CD4-positive, CD25-positive, alpha-beta regulatory T cell (primary cell): Measurements from ENCODE around the gene VSNL1. TPM values are rescaled to one million over a fixed set of nuclear protein-coding genes. Genes with fewer than 3 reads are reported as not detected.

ENCODE experiments used
- ATAC-seq, 2 donors: fragments of 150-1000 bp; cut with Tn5 transposase; one replicate each; pipeline ENCODE4 v1.10.0; 2021; ENCODE audit warnings: low read depth in 2 of 2, moderate number of reproducible peaks in 2 of 2, moderate library complexity in 1 of 2
- DNase-seq, 3 donors: peaks; one replicate each; pipeline versions ENCODE4 v3.0.0 to v3.0.0-alpha.2; 2012 to 2022; ENCODE audit warnings: mixed read lengths in 1 of 3
- H3K27ac ChIP-seq: one replicate; pipeline ENCODE4 v1.7.0; 2013; ENCODE audit warnings: mild to moderate bottlenecking, low read length; ENCODE audit not compliant: insufficient read depth, poor library complexity, severe bottlenecking
- H3K27me3 ChIP-seq: one replicate; pipeline ENCODE4 v1.7.0; 2013; ENCODE audit warnings: low read length; ENCODE audit not compliant: control insufficient read depth, insufficient read depth
- H3K36me3 ChIP-seq: one replicate; pipeline ENCODE4 v1.7.0; 2013; ENCODE audit warnings: mild to moderate bottlenecking, low read length, moderate library complexity; ENCODE audit not compliant: control insufficient read depth, insufficient read depth
- H3K4me1 ChIP-seq: 2 replicates; pipeline ENCODE4 v1.7.0; 2013; ENCODE audit warnings: mild to moderate bottlenecking, low read length; ENCODE audit not compliant: insufficient read depth, control insufficient read depth, poor library complexity, severe bottlenecking
- H3K4me3 ChIP-seq: one replicate; pipeline ENCODE4 v1.7.0; 2013; ENCODE audit warnings: low read depth, mild to moderate bottlenecking, low read length, moderate library complexity
- H3K9me3 ChIP-seq, 2 experiments: 1 replicate in 1 of 2; 2 replicates in 1 of 2; pipeline ENCODE4 v1.7.0; 2013; ENCODE audit warnings: low read length in 2 of 2, mild to moderate bottlenecking in 1 of 2, moderate library complexity in 1 of 2; ENCODE audit not compliant: control insufficient read depth in 2 of 2
- H3K27ac Mint-ChIP-seq, 3 donors: one replicate each; pipeline ENCODE4 v1.8.0; 2020 to 2022; ENCODE audit warnings: mild to moderate bottlenecking in 3 of 3, mixed read lengths in 3 of 3, moderate library complexity in 2 of 3
- H3K27me3 Mint-ChIP-seq: one replicate; pipeline ENCODE4 v1.8.0; 2022; ENCODE audit warnings: mild to moderate bottlenecking, mixed read lengths
- H3K36me3 Mint-ChIP-seq: one replicate; pipeline ENCODE4 v1.8.0; 2020; ENCODE audit warnings: mixed read lengths
- H3K4me1 Mint-ChIP-seq, 4 donors: one replicate each; pipeline ENCODE4 v1.8.0; 2020 to 2022; ENCODE audit warnings: mixed read lengths in 4 of 4, mild to moderate bottlenecking in 1 of 4
- H3K4me3 Mint-ChIP-seq, 4 donors: one replicate each; pipeline ENCODE4 v1.8.0; 2020 to 2022; ENCODE audit warnings: mild to moderate bottlenecking in 4 of 4, mixed read lengths in 4 of 4, moderate library complexity in 3 of 4
- H3K9me3 Mint-ChIP-seq, 7 donors: one replicate each; pipeline ENCODE4 v1.8.0; 2020 to 2022; ENCODE audit warnings: mixed read lengths in 7 of 7, mild to moderate bottlenecking in 3 of 7, moderate library complexity in 2 of 7
- polyA plus RNA-seq, 4 donors: library from polyadenylated mRNA; unstranded; fragments of 300-500 nt; fragmentation: Illumina TruSeq; gene quantifications; one replicate each; pipeline ENCODE4 v1.2.3, GENCODE V29; 2021
- total RNA-seq: library from RNA; stranded (reverse); gene quantifications from one replicate; pipeline ENCODE4 v1.2.3, GENCODE V29; 2022

VSNL1 gene
- total and polyA plus RNA-seq, 5 donors from 2014 or later: not detected

- DNase-seq (no peak), ATAC-seq (no peak)
Measured at GRCh38 chr2:17643031-17643615, 102.6 kb downstream of the VSNL1 start.

GRCh38 chr2:17644997-17645720, 104.7 kb downstream of the VSNL1 start:
- Mint-ChIP-seq H3K4me3 (no peak overlapping the region), H3K4me1 (peaks cover 0 to 3% (median 0%) of the 10 kb centered on the region in 4 donors), H3K36me3 (no peaks in the 10 kb centered on the region), H3K9me3 (no peaks in the 10 kb centered on the region), H3K27ac (no peak overlapping the region), H3K27me3 (no peaks in the 10 kb centered on the region)
- DNase-seq (no peak), ATAC-seq (no peak)
- Histone ChIP-seq H3K9me3 (no peaks in the 10 kb centered on the region), H3K27me3 (no peaks in the 10 kb centered on the region), H3K27ac (no peak overlapping the region), H3K4me1 (no peaks in the 10 kb centered on the region), H3K4me3 (no peak overlapping the region), H3K36me3 (no peaks in the 10 kb centered on the region)

More at GRCh38 chr2:17643031-17643615, 102.6 kb downstream of the VSNL1 start:
- Histone ChIP-seq H3K9me3 (no peaks in the 10 kb centered on the region), H3K36me3 (no peaks in the 10 kb centered on the region), H3K27ac (no peak overlapping the region), H3K27me3 (no peaks in the 10 kb centered on the region), H3K4me1 (no peaks in the 10 kb centered on the region), H3K4me3 (no peak overlapping the region)
- H3K27me3 Mint-ChIP-seq: peaks cover 5% of the 10 kb centered on the region
- no peaks in the 10 kb centered on the region for H3K9me3 Mint-ChIP-seq
- peaks cover 0 to 3% (median 0%) of the 10 kb centered on the region in 4 donors for H3K4me1 Mint-ChIP-seq
- no peak overlapping the region for H3K4me3 Mint-ChIP-seq
- no peaks in the 10 kb centered on the region for H3K36me3 Mint-ChIP-seq
- H3K27ac Mint-ChIP-seq: peak overlapping the region in 1 of 3 donors; percentile 77

GRCh38 chr2:17646081-17646554, 105.6 kb downstream of the VSNL1 start:
- no peaks in the 10 kb centered on the region for H3K27me3 Mint-ChIP-seq
- no peak overlapping the region for H3K27ac Mint-ChIP-seq
- Histone ChIP-seq H3K27me3 (no peaks in the 10 kb centered on the region), H3K4me3 (no peak overlapping the region), H3K27ac (no peak overlapping the region), H3K36me3 (no peaks in the 10 kb centered on the region), H3K4me1 (no peaks in the 10 kb centered on the region), H3K9me3 (no peaks in the 10 kb centered on the region)
- H3K9me3 Mint-ChIP-seq: no peaks in the 10 kb centered on the region
- peak; percentile 6 to 67 (median 41) for DNase-seq
- no peak overlapping the region for H3K4me3 Mint-ChIP-seq
- no peaks in the 10 kb centered on the region for H3K36me3 Mint-ChIP-seq
- ATAC-seq: peak; percentile 65 to 67
- peaks cover 0 to 3% (median 0%) of the 10 kb centered on the region in 4 donors for H3K4me1 Mint-ChIP-seq

- Mint-ChIP-seq H3K27me3 (no peaks in the 10 kb centered on the region), H3K4me1 (peaks cover 0 to 4% (median 2%) of the 10 kb centered on the region in 4 donors), H3K4me3 (no peak overlapping the region), H3K36me3 (no peaks in the 10 kb centered on the region), H3K27ac (peak overlapping the region in 1 of 3 donors; percentile 2), H3K9me3 (no peaks in the 10 kb centered on the region)
- no peak for ATAC-seq
- H3K4me1 ChIP-seq: no peaks in the 10 kb centered on the region
- H3K36me3 ChIP-seq: no peaks in the 10 kb centered on the region
- no peak overlapping the region for H3K27ac ChIP-seq
- H3K4me3 ChIP-seq: no peak overlapping the region
- no peaks in the 10 kb centered on the region for H3K27me3 ChIP-seq
- no peak for DNase-seq
- no peaks in the 10 kb centered on the region for H3K9me3 ChIP-seq
Measured at GRCh38 chr2:17646838-17647701, 106.6 kb downstream of the VSNL1 start.

- no peaks in the 10 kb centered on the region for H3K4me1 ChIP-seq
- no peaks in the 10 kb centered on the region for H3K9me3 Mint-ChIP-seq
- H3K27me3 ChIP-seq: no peaks in the 10 kb centered on the region
- H3K36me3 ChIP-seq: no peaks in the 10 kb centered on the region
- no peaks in the 10 kb centered on the region for H3K27me3 Mint-ChIP-seq
- H3K27ac ChIP-seq: no peak overlapping the region
- DNase-seq: no peak
- H3K9me3 ChIP-seq: no peaks in the 10 kb centered on the region
- H3K4me1 Mint-ChIP-seq: peaks cover 0 to 5% (median 2%) of the 10 kb centered on the region in 4 donors
- ATAC-seq: no peak
- peak overlapping the region in 1 of 3 donors; percentile 27 for H3K27ac Mint-ChIP-seq
- no peak overlapping the region for H3K4me3 Mint-ChIP-seq
- no peaks in the 10 kb centered on the region for H3K36me3 Mint-ChIP-seq
- H3K4me3 ChIP-seq: no peak overlapping the region
Measured at GRCh38 chr2:17648581-17648980, 108.1 kb downstream of the VSNL1 start.

GRCh38 chr2:17649026-17649425, 108.5 kb downstream of the VSNL1 start:
- no peaks in the 10 kb centered on the region for H3K4me1 ChIP-seq
- ATAC-seq: no peak
- no peak overlapping the region for H3K4me3 Mint-ChIP-seq
- no peak for DNase-seq
- no peaks in the 10 kb centered on the region for H3K36me3 Mint-ChIP-seq
- peaks cover 0 to 5% (median 2%) of the 10 kb centered on the region in 4 donors for H3K4me1 Mint-ChIP-seq
- H3K27me3 ChIP-seq: no peaks in the 10 kb centered on the region
- no peaks in the 10 kb centered on the region for H3K36me3 ChIP-seq
- H3K27me3 Mint-ChIP-seq: no peaks in the 10 kb centered on the region
- no peaks in the 10 kb centered on the region for H3K9me3 Mint-ChIP-seq
- no peak overlapping the region for H3K27ac ChIP-seq
- no peaks in the 10 kb centered on the region for H3K9me3 ChIP-seq
- H3K4me3 ChIP-seq: no peak overlapping the region
- H3K27ac Mint-ChIP-seq: no peak overlapping the region

GRCh38 chr2:17652681-17653394, 112.3 kb downstream of the VSNL1 start:
- no peaks in the 10 kb centered on the region for H3K36me3 Mint-ChIP-seq
- Histone ChIP-seq H3K27ac (no peak overlapping the region), H3K4me3 (no peak overlapping the region), H3K36me3 (peaks cover 2% of the 10 kb centered on the region), H3K9me3 (no peaks in the 10 kb centered on the region), H3K4me1 (no peaks in the 10 kb centered on the region), H3K27me3 (no peaks in the 10 kb centered on the region)
- peaks cover 0 to 5% (median 1%) of the 10 kb centered on the region in 4 donors for H3K4me1 Mint-ChIP-seq
- H3K27ac Mint-ChIP-seq: no peak overlapping the region
- H3K9me3 Mint-ChIP-seq: no peaks in the 10 kb centered on the region
- no peaks in the 10 kb centered on the region for H3K27me3 Mint-ChIP-seq
- no peak overlapping the region for H3K4me3 Mint-ChIP-seq
- DNase-seq (no peak), ATAC-seq (no peak)
